ENCODE measurements around the gene NETO1.

DNA sequence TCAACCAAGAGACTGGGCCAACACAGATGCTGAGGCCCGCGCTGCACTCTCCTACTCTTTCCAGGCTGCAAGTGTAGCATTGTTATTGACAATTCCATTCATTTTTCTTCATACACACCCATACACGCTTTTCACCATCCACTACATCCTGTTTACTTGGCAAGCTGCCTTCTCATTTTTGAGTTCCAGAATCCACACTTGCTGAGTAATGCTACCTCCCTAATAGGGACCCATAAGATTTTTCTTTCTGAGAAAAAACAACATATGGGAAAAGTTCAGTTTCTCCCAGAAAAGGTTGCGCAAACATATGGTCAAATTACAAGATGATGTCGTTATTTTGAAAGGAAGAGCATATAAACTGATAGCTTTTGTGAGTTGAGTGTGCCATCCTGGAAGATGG, 3.3 kb upstream of the NETO1 start:
- TF ChIP-seq, protein P1, sequence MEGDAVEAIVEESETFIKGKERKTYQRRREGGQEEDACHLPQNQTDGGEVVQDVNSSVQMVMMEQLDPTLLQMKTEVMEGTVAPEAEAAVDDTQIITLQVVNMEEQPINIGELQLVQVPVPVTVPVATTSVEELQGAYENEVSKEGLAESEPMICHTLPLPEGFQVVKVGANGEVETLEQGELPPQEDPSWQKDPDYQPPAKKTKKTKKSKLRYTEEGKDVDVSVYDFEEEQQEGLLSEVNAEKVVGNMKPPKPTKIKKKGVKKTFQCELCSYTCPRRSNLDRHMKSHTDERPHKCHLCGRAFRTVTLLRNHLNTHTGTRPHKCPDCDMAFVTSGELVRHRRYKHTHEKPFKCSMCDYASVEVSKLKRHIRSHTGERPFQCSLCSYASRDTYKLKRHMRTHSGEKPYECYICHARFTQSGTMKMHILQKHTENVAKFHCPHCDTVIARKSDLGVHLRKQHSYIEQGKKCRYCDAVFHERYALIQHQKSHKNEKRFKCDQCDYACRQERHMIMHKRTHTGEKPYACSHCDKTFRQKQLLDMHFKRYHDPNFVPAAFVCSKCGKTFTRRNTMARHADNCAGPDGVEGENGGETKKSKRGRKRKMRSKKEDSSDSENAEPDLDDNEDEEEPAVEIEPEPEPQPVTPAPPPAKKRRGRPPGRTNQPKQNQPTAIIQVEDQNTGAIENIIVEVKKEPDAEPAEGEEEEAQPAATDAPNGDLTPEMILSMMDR (IDR thresholded peaks at IDR 0.05): no peak
- no peak for TF ChIP-seq POLR2A (IDR thresholded peaks at IDR 0.05)
